Measurements from ENCODE around the gene NSF.

Gene NSF

GRCh38 chr17:46776298-46777005 is 186.0 kb downstream of the NSF start:
- no peak overlapping the region for H3K4me3 ChIP-seq (ENCODE audit: low read depth, low read length)
- TF ChIP-seq CTCF (IDR thresholded peaks at IDR 0.05; ENCODE audit: control insufficient read depth, extremely low read depth, insufficient read depth), result no peak
- DNase-seq (ENCODE audit: low read depth), result no peak

DNA sequence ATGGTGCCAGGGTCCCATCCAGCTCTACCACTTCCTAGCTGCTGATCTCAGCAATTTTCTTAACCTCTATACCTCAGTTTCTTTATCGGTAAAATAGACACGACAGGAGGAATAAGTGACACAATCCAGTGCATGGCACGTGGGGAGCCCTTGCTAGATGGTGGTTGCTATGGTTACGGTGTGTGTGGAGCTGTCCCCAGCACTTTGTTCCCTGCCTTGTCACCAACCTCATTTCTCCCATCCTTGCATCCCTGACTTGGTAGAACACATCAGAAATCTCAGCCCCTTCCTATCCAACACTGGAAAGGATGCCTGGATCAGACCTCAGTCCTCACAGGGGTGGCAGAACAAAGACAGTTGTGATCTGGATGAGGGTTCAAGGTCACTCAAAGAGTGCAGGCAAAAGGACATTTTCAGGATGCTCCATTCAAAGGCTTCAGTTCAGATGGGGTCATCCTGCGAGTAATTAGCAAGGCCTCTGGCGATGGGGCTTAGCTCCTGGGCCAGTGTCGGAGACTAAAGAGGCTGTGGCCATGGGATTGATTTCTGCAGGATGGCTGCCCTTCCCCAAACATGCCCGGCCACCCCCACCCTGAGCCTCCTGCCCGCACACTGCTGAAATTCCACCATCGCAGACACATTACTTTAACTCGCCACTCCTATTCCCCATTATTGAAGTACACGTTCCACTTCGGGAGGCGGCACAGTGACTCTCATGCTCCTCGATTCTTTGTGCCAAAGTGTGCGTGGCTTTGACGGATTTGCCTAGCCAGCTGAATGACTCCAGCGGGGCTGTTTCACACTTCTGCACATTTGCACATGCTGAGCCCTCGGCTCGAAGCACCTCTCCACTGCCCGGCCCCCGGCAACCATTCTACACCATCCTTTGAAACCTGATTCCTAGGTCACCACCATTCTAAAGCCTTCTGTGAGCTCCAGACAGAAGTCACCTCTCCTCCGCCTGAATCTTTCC is 187.8 kb downstream of the NSF start:
- no peak overlapping the region for H3K4me3 ChIP-seq (ENCODE audit: low read depth, low read length)
- no peak for DNase-seq (ENCODE audit: low read depth)
- no peak for TF ChIP-seq CTCF (IDR thresholded peaks at IDR 0.05; ENCODE audit: control insufficient read depth, extremely low read depth, insufficient read depth)

DNA sequence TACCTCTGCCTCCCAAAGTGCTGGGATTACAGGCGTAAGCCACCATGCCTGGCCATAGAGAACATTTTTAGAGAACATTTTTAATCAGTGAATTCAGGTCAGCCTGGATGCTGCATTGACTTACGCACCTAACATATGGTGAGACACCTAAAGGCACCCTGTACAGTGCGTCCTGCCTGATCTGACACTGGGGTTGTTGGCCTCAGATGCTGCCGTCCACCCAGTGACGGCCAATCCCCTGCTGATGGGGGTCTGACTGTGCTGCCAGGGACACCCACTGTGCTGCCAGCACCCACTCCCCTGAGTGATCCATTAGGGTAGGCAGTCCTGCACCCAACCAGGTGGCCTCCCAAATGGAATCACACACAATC is 189.5 kb downstream of the NSF start:
- no peak for TF ChIP-seq CTCF (IDR thresholded peaks at IDR 0.05; ENCODE audit: control insufficient read depth, extremely low read depth, insufficient read depth)
- H3K4me3 ChIP-seq (ENCODE audit: low read depth, low read length), result no peak overlapping the region
- no peak for DNase-seq (ENCODE audit: low read depth)

DNA sequence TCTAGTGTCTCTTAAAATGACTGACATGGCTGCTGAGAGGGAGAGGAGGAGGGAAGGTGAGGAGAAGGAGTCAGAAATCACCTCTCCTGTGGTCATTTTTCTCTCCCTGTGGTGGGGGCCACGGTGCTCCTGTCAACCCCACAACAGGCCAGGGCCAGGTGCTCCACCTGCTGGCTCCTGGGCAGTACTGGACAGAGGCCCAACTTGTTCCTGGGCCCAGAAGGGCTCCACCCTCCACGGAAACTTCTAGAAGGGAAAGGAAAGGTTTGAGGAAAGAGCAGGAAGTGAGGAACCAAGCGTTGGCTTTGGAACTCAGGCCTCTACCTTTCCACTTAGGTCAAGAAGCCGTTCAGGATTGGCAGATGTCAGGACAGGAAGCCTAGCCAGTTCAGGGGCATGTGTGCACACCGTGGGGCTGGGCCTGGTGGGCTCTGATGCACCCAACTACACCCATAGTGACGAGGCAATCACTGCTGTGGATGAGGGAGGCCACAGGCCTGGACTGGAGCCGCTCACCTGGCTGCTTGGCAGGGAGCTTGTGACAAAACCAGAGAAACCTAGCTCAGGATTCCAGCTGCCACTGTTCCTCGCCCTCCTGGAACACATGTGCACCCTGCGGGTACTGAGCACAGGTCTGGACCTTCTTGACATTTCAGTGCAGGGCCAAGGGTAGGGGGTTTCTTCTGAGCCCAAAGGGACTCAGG is 191.9 kb downstream of the NSF start:
- peak; percentile 74 for TF ChIP-seq CTCF (IDR thresholded peaks at IDR 0.05; ENCODE audit: control insufficient read depth, extremely low read depth, insufficient read depth)
- no peak for DNase-seq (ENCODE audit: low read depth)
- no peak overlapping the region for H3K4me3 ChIP-seq (ENCODE audit: low read depth, low read length)

DNA sequence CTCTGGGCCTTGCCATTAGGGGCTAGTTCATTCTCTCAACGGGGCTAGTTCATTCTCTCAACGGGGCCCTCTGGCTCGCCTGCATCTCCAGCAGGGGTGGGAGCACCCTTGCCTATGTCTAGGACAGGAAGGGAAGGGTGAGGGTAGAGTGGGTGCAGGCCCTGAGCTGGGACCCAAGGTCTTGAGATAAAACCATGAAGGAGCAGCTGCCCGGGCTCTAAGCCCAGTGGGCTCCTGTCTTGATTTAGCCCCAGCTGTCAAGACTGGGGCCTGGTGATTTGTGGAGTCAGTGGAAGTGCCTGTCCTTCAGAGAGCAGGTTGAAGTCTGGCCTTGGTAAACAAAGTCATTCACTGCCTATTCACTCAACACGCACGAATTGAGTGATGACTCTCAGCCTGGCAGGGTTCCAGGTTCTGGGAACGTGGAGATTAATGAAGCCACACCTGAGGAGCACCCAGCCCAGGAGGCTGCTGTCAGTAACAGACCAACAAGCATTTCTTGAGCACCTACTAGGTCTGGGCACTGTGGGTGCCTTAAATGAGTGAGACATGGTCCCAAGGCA is 192.6 kb downstream of the NSF start:
- H3K4me3 ChIP-seq (ENCODE audit: low read depth, low read length), result no peak overlapping the region
- DNase-seq (ENCODE audit: low read depth), result no peak
- no peak for TF ChIP-seq CTCF (IDR thresholded peaks at IDR 0.05; ENCODE audit: control insufficient read depth, extremely low read depth, insufficient read depth)

DNA sequence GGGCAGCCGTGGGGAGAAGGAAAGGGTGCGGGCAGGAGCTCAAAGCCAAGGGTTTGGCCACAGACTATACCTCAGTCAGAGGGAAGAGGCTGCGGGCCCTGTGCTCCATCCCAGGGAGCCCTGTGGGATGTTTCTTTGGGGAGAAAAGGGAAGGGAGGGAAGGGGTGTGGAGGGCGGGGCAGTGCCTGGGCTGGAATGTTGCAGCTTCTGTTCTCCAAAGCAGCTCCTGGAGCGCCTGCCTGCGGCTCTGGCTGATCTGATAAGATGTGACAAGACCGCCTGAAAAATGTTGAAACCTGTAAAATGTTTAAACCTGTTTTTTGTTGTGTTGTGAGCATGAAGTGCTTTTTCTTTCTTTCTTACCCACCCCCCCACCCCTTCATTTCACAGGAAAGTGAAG is 195.2 kb downstream of the NSF start:
- no peak overlapping the region for H3K4me3 ChIP-seq (ENCODE audit: low read depth, low read length)
- no peak for TF ChIP-seq CTCF (IDR thresholded peaks at IDR 0.05; ENCODE audit: control insufficient read depth, extremely low read depth, insufficient read depth)

More for the DNA sequence above, 195.2 kb downstream of the NSF start:
- no peak for DNase-seq (ENCODE audit: low read depth)
